CD4-positive, alpha-beta T cell treated with Interleukin-6 for 4 hours (primary cell): ENCODE data around the gene OTP.
"Not testable (repeated sequence)": the region's sequence is repeated elsewhere in the genome, so short reads cannot be mapped to it uniquely, and the experiment has no call there.

ENCODE experiments used
- DNase-seq: peaks from one replicate; pipeline ENCODE4 v3.0.0-alpha.2; 2020; ENCODE audit warnings: mixed read lengths

Gene OTP

GRCh38 chr5:77599679-77600078, 38.8 kb downstream of the OTP start:
- no peak for DNase-seq

- DNase-seq, result no peak
These were observed 48.2 kb downstream of the OTP start for GRCh38 chr5:77590347-77590746.

GRCh38 chr5:77588175-77588574, 50.3 kb downstream of the OTP start:
- DNase-seq, result no peak

- no peak for DNase-seq
These were observed 52.4 kb downstream of the OTP start for GRCh38 chr5:77586101-77586500.

GRCh38 chr5:77582143-77582542, 56.4 kb downstream of the OTP start:
- DNase-seq, result not testable (repeated sequence)
